ENCODE measurements around the gene FOXO3. TPM values are rescaled to one million over a fixed set of nuclear protein-coding genes. Genes with fewer than 3 reads are reported as not detected.

Gene FOXO3
- total and polyA plus RNA-seq, 2 donors from 2014 or later = 9.4 to 76.1 TPM

GRCh38 chr6:108549241-108549640, 11.5 kb upstream of the FOXO3 start:
- FAIRE-seq = no peak

DNA sequence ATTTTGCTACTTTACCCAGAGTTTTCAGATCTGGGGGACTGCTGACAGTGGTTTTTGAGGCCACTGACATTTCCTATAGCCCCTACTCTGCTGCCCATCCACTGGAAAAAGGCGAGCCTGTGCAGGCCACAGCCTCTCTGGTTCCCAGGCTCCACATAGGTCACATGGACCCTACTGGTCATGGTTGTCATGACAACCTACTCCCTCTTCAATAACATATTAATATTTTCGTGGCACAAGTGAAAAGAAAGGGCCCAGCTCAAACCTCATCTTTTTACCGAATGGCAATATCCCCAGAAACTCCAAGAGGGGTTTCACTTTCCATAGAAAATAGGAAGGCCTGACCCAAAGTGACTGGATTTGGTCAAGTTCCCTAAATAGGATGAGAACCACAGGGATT, 11.0 kb upstream of the FOXO3 start:
- H3K9me3 ChIP-seq (ENCODE audit: control insufficient read depth in 2 of 3, insufficient read depth in 1 of 3, low read length in 3 of 3) = no peaks in the 10 kb centered on the region
- no peaks in the 10 kb centered on the region for H3K36me3 ChIP-seq (ENCODE audit: control insufficient read depth in 2 of 3, insufficient read depth in 3 of 3, low read length in 3 of 3)
- FAIRE-seq (no peak), DNase-seq (no peak)
- no peaks in the 10 kb centered on the region for H3K4me1 ChIP-seq (ENCODE audit: control insufficient read depth in 2 of 3, insufficient read depth in 2 of 3, low read depth in 1 of 3, low read length in 3 of 3)
- no peak overlapping the region for H3K9ac ChIP-seq (ENCODE audit: low read length in 3 of 3)
- intact Hi-C loops (cut with DNase I) = loop anchor here (5.0 to 10.0 kb wide), 2 partner anchors 235 to 338 kb away; no protein-coding TSS in a partner anchor
- H3K27me3 ChIP-seq (ENCODE audit: control insufficient read depth, insufficient read depth, low read length) = no peaks in the 10 kb centered on the region
- no peak overlapping the region for H3K4me3 ChIP-seq (ENCODE audit: low read length in 3 of 3)
- TF ChIP-seq, protein P1, sequence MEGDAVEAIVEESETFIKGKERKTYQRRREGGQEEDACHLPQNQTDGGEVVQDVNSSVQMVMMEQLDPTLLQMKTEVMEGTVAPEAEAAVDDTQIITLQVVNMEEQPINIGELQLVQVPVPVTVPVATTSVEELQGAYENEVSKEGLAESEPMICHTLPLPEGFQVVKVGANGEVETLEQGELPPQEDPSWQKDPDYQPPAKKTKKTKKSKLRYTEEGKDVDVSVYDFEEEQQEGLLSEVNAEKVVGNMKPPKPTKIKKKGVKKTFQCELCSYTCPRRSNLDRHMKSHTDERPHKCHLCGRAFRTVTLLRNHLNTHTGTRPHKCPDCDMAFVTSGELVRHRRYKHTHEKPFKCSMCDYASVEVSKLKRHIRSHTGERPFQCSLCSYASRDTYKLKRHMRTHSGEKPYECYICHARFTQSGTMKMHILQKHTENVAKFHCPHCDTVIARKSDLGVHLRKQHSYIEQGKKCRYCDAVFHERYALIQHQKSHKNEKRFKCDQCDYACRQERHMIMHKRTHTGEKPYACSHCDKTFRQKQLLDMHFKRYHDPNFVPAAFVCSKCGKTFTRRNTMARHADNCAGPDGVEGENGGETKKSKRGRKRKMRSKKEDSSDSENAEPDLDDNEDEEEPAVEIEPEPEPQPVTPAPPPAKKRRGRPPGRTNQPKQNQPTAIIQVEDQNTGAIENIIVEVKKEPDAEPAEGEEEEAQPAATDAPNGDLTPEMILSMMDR (IDR thresholded peaks at IDR 0.05; ENCODE audit: borderline replicate concordance, extremely low read depth, insufficient read depth) = no peak
- H3K27ac ChIP-seq (ENCODE audit: low read depth in 2 of 2, low read length in 2 of 2) = no peak overlapping the region

More at GRCh38 chr6:108549241-108549640, 11.5 kb upstream of the FOXO3 start:
- intact Hi-C loops (cut with DNase I) = loop anchor here (5.0 kb wide), 1 partner anchor 338 kb away; no protein-coding TSS in a partner anchor
- H3K27ac ChIP-seq (ENCODE audit: low read depth in 2 of 2, low read length in 2 of 2) = no peak overlapping the region
- H3K4me3 ChIP-seq (ENCODE audit: low read length in 3 of 3) = no peak overlapping the region
- H3K9ac ChIP-seq (ENCODE audit: low read length in 3 of 3) = no peak overlapping the region
- H3K4me1 ChIP-seq (ENCODE audit: control insufficient read depth in 2 of 3, insufficient read depth in 2 of 3, low read depth in 1 of 3, low read length in 3 of 3) = no peaks in the 10 kb centered on the region
- no peak for DNase-seq
- H3K27me3 ChIP-seq (ENCODE audit: control insufficient read depth, insufficient read depth, low read length) = no peaks in the 10 kb centered on the region
- no peaks in the 10 kb centered on the region for H3K9me3 ChIP-seq (ENCODE audit: control insufficient read depth in 2 of 3, insufficient read depth in 1 of 3, low read length in 3 of 3)
- H3K36me3 ChIP-seq (ENCODE audit: control insufficient read depth in 2 of 3, insufficient read depth in 3 of 3, low read length in 3 of 3) = no peaks in the 10 kb centered on the region
- TF ChIP-seq, protein P1 (IDR thresholded peaks at IDR 0.05; ENCODE audit: borderline replicate concordance, extremely low read depth, insufficient read depth) = no peak

GRCh38 chr6:108550256-108550655, 10.5 kb upstream of the FOXO3 start:
- no peak for FAIRE-seq
- intact Hi-C loops (cut with DNase I) = loop anchor here (10.0 kb wide), 1 partner anchor 235 kb away; no protein-coding TSS in a partner anchor

More at GRCh38 chr6:108550256-108550655, 10.5 kb upstream of the FOXO3 start:
- H3K4me3 ChIP-seq (ENCODE audit: low read length in 3 of 3) = no peak overlapping the region
- H3K27me3 ChIP-seq (ENCODE audit: control insufficient read depth, insufficient read depth, low read length) = no peaks in the 10 kb centered on the region
- TF ChIP-seq, protein P1 (IDR thresholded peaks at IDR 0.05; ENCODE audit: borderline replicate concordance, extremely low read depth, insufficient read depth) = no peak
- no peaks in the 10 kb centered on the region for H3K9me3 ChIP-seq (ENCODE audit: control insufficient read depth in 2 of 3, insufficient read depth in 1 of 3, low read length in 3 of 3)
- DNase-seq = no peak
- H3K36me3 ChIP-seq (ENCODE audit: control insufficient read depth in 2 of 3, insufficient read depth in 3 of 3, low read length in 3 of 3) = no peaks in the 10 kb centered on the region
- no peak overlapping the region for H3K9ac ChIP-seq (ENCODE audit: low read length in 3 of 3)
- H3K4me1 ChIP-seq (ENCODE audit: control insufficient read depth in 2 of 3, insufficient read depth in 2 of 3, low read depth in 1 of 3, low read length in 3 of 3) = no peaks in the 10 kb centered on the region
- no peak overlapping the region for H3K27ac ChIP-seq (ENCODE audit: low read depth in 2 of 2, low read length in 2 of 2)
